NCI-H748 (cell line): Measurements from ENCODE around the gene SPATA31E1.
"Not testable (repeated sequence)": the region's sequence is repeated elsewhere in the genome, so short reads cannot be mapped to it uniquely, and the experiment has no call there.

Source experiments
- DNase-seq: peaks from one replicate; lab custom pipeline; 2025; ENCODE audit not compliant: unreplicated experiment; lab: John Stamatoyannopoulos, UW

SPATA31E1 gene

DNA sequence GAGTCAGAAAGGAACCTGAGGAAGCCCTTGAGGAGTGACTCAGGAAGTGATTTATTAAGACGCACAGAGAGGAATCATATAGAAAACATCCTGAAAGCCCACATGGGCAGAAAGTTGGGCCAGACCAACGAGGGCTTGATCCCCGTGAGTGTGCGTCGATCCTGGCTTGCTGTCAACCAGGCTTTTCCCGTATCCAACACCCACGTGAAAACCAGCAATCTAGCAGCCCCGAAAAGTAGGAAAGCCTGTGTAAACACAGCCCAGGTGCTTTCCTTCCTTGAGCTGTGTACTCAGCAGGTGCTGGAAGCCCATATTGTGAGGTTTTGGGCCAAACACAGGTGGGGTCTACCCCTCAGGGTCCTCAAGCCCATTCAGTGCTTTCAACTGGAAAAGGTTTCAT, 38.9 kb downstream of the SPATA31E1 start:
- DNase-seq = not testable (repeated sequence)

- DNase-seq = not testable (repeated sequence)
These were observed 40.3 kb downstream of the SPATA31E1 start for GRCh38 chr9:87923012-87923411.

GRCh38 chr9:87924851-87925250, 42.2 kb downstream of the SPATA31E1 start:
- not testable (repeated sequence) for DNase-seq

DNA sequence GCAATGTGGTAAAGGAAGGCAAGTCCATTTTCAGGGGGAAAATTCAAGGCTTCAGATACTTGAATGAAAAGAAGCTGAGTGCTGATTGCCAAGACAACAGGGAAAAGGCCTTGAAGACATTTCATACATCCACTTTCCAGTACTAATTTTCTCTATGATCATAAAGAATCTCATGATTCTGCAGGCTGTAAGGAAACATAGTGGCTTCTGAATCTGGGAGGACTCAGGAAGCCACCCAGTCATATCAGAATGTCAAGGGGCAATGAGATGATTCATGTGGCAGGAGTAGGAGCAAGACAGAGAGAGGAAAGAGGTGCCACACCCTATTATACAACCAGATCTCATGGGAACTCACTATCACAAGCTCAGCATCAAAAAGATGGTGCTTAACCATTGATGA, 46.5 kb downstream of the SPATA31E1 start:
- not testable (repeated sequence) for DNase-seq

- DNase-seq = not testable (repeated sequence)
These were observed 51.8 kb downstream of the SPATA31E1 start for GRCh38 chr9:87934444-87934843.

GRCh38 chr9:87937352-87937751, 54.7 kb downstream of the SPATA31E1 start:
- not testable (repeated sequence) for DNase-seq

GRCh38 chr9:87937918-87938317, 55.2 kb downstream of the SPATA31E1 start:
- DNase-seq = not testable (repeated sequence)

DNA sequence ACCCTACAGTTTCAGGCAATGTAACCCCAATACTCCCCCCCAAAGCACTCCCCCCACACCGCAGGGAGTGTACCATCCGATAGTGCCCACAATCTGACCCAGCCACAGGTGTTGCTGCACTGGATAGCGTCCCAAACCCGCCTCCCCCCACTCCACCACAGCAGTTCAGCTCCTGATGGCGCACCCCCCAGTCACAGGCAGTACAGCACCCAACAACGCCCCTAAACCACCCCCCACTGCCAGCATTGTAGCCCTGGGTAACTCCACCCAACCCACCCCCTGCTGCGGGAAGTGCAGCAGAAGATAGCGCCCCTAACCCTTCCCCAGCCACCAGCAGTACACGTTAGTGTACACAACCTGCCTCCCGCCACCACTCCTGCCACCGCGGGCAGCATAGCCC, 55.7 kb downstream of the SPATA31E1 start:
- DNase-seq = not testable (repeated sequence)
